T47D (cell line): ENCODE data around the gene MRPL16.

Experiments used
- DNase-seq, 2 experiments: peaks; one replicate each; pipeline versions ENCODE4 v3.0.0 to v3.0.0-alpha.2; 2011 to 2012; ENCODE audit warnings: low read depth in 1 of 2, low spot score in 1 of 2
- JUND ChIP-seq: IDR thresholded peaks from 2 replicates; pipeline ENCODE4 v1.6.1; 2012; ENCODE audit warnings: low read depth
- in situ Hi-C: cut with HindIII; loops from 2 replicates; pipeline ENCODE4 v1.10.0; 2016; ENCODE audit warnings: low sequenced_read_pairs, low pct_unique_long_range_greater_than_20kb

MRPL16 gene

DNA sequence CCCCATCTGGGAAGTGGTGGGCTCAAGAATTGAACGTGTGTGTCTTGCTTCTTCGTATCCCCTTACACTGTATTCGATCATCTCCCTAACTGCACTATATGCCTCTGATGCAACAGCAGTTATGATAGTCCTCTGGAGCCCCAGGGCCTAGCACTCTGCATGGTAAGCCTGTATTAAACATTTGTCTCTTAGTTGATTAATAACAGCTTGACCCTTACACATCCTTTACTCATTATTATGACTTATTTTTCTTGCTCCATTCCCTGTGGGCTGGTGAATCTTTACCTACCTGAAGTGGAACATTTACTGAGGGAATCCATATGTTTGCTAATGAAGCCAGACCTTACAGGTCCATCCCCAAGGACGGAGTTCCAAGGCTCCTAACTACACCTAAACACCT lies 49.8 kb downstream of the MRPL16 start:
- in situ Hi-C loops: no loop called here
- DNase-seq: no peak
- no peak for TF ChIP-seq JUND

DNA sequence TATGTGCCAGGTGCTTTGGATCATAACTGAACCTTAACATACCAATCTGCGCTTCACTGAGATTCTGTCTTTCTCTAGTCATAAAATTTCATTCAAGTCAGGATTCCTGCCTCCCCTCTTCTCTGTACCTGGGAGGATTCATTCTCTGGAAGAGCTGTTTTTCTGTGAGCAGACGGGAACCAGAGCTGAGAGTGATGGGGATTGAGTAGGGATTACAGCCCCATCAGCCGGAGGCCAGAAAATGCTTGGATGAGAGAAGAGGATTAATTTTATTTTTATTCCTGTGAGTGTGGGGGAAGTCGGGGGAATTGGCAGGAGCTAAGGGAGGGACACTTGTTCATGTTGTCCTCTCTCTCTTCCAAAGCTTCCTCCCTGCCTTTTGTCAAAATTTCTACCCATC lies 50.7 kb downstream of the MRPL16 start:
- no peak for DNase-seq
- no peak for TF ChIP-seq JUND
- in situ Hi-C loops: no loop called here

DNA sequence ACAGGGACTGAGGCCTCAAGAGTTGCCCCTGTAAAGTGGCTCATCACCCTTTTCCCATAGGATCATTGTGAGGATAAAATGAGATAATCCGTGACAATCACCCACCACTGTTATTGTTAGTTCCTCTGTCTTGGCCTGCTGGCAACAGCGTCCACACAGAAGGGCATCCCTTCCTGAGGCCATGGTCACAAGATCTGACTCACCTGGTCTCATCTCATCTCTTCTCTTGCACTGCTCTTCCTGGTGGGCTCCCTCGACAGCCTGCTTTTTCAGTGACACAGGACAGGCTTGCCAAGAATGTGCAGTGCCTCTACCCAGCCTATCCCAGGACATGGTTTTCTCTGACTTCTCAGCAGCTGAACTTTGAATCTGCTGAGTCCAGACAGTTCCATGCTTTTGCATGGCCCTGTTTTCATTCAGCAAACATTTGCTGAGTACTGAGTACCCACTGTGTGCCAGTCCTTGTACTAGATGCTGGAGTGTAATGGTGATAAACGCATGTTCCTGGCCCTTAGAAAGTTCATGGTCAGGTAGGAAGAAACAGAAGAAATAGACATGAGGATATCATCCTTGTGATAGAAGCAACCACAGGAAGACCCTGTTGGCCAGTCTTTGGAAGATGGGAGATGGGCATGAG lies 52.1 kb downstream of the MRPL16 start:
- no peak for TF ChIP-seq JUND
- in situ Hi-C loops: no loop called here
- no peak for DNase-seq

DNA sequence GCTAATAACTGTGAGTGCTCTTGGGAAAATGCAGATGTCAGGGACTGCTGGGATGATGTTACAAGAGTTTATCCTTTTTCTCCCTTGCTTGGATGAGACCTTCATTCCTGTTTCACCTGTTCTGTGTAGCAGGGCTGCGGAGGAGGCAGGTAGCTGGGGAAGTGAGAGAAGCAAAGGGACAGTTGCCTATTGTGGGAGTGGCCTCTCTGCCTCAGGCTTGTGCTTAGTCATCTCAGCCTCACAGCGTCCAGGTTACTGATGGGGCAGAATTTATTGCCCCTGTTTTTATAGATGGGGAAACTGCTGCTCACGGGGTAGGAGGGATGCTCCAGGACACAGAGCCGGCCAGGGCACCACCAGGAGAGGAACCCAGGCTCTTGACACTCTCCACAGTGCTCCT lies 53.7 kb downstream of the MRPL16 start:
- in situ Hi-C loops: no loop called here
- DNase-seq: peak; percentile 58 to 87
- TF ChIP-seq JUND: no peak

DNA sequence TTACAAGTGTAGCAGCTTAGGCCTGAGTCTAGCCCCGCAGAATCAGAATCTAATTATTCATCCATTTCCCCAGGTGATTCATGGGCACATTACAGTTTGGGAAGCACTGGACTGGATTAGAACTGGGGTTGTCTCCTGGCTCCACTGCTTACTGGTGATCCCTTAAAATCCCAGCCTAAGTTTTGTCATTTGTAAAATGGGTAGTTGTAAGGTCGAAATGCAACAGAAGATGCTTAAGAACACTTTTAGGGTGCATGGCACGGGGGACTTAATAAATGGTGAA lies 54.1 kb downstream of the MRPL16 start:
- in situ Hi-C loops: no loop called here
- TF ChIP-seq JUND: no peak
- DNase-seq: peak in 1 of 2 experiments; percentile 13
